GM23248 (cell line): ENCODE results near the gene TFB2M. TPM values are rescaled to one million over a fixed set of nuclear protein-coding genes. Genes with fewer than 3 reads are reported as not detected.
A peak's percentile ranks its signal among the peaks of the same experiment; 100 is the strongest.
"Not testable (repeated sequence)": the region's sequence is repeated elsewhere in the genome, so short reads cannot be mapped to it uniquely, and the experiment has no call there.

Source experiments
- DNase-seq: peaks from one replicate; pipeline ENCODE4 v3.0.0-alpha.2; 2015
- H2AFZ ChIP-seq: fragments of 200-600 bp; sonication (generic); 2 replicates; pipeline ENCODE4 v1.6.1; 2016; ENCODE audit warnings: antibody characterized with exemption
- H3F3A ChIP-seq: fragments of 200-600 bp; sonication (generic); 2 replicates; pipeline ENCODE4 v1.6.1; 2016; ENCODE audit warnings: mild to moderate bottlenecking, antibody characterized with exemption, mixed run types; ENCODE audit not compliant: insufficient read depth
- H3K27ac ChIP-seq: fragments of 200-600 bp; sonication (generic); 2 replicates; pipeline ENCODE4 v1.5.1; 2016; ENCODE audit warnings: mild to moderate bottlenecking
- H3K27me3 ChIP-seq: fragments of 200-600 bp; sonication (generic); replicated peaks from 2 replicates; pipeline ENCODE4 v1.6.1; 2016; ENCODE audit warnings: mild to moderate bottlenecking; ENCODE audit not compliant: insufficient read depth
- H3K36me3 ChIP-seq: fragments of 200-600 bp; sonication (generic); 2 replicates; pipeline ENCODE4 v1.6.1; 2016; ENCODE audit warnings: low read depth, mild to moderate bottlenecking
- H3K4me1 ChIP-seq: fragments of 200-600 bp; sonication (generic); 2 replicates; pipeline ENCODE4 v1.6.1; 2016; ENCODE audit warnings: mild to moderate bottlenecking; ENCODE audit not compliant: insufficient read depth
- H3K4me2 ChIP-seq: fragments of 200-600 bp; sonication (generic); one replicate; pipeline ENCODE4 v1.6.1; 2016; ENCODE audit warnings: mild to moderate bottlenecking; ENCODE audit not compliant: unreplicated experiment
- H3K4me3 ChIP-seq: fragments of 200-600 bp; sonication (generic); 2 replicates; pipeline ENCODE4 v1.5.1; 2016; ENCODE audit warnings: mild to moderate bottlenecking
- H3K79me2 ChIP-seq: fragments of 200-600 bp; sonication (generic); 2 replicates; pipeline ENCODE4 v1.6.1; 2016; ENCODE audit warnings: mild to moderate bottlenecking; ENCODE audit not compliant: insufficient read depth
- H3K9ac ChIP-seq: fragments of 200-600 bp; sonication (generic); 2 replicates; pipeline ENCODE4 v1.6.1; 2016; ENCODE audit warnings: mild to moderate bottlenecking
- H3K9me2 ChIP-seq: fragments of 200-600 bp; sonication (generic); 2 replicates; pipeline ENCODE4 v1.6.1; 2016; ENCODE audit warnings: mixed run types, mild to moderate bottlenecking, moderate library complexity; ENCODE audit not compliant: insufficient read depth
- H3K9me3 ChIP-seq: fragments of 200-600 bp; sonication (generic); one replicate; pipeline ENCODE4 v1.6.1; 2017; ENCODE audit warnings: low read depth
- H4K20me1 ChIP-seq: fragments of 200-600 bp; sonication (generic); 2 replicates; pipeline ENCODE4 v1.6.0; 2016; ENCODE audit not compliant: insufficient read depth
- EZH2 ChIP-seq: fragments of 200-600 bp; sonication (generic); IDR thresholded peaks from 2 replicates; pipeline ENCODE4 v1.6.1; 2018; ENCODE audit warnings: antibody characterized with exemption, mild to moderate bottlenecking; ENCODE audit not compliant: insufficient read depth, poor library complexity, severe bottlenecking
- EZH2phosphoT487 ChIP-seq: fragments of 200-600 bp; sonication (generic); IDR thresholded peaks from 2 replicates; pipeline ENCODE4 v1.6.1; 2018; ENCODE audit warnings: antibody characterized with exemption, moderate library complexity, mild to moderate bottlenecking, low read depth; ENCODE audit not compliant: insufficient read depth
- WGBS, 2 experiments: methylation state at CpG; one replicate each; pipeline ENCODE4 v1.1.6; 2015 to 2017; ENCODE audit warnings: low lambda C conversion rate in 2 of 2, low coverage in 1 of 2; ENCODE audit errors: missing lambda C conversion rate in 2 of 2; 5-methylcytosine and 5-hydroxymethylcytosine counted together
- in situ Hi-C: fragments of 300-500 bp; cut with MboI; formaldehyde crosslinking; loops from 2 replicates; pipeline ENCODE4 v1.15.0; 2020
- polyA plus RNA-seq: library from polyadenylated mRNA; unstranded; fragments of >200 nt; fragmentation: Nextera tagmentation; extraction: Ambion mirVana; gene quantifications from 2 replicates; pipeline ENCODE4 v1.2.1, GENCODE V29; 2016
- total RNA-seq: library from RNA; depleted of rRNA; stranded (reverse); fragments of >200 nt; shearing (Covaris generic); gene quantifications from 2 replicates; pipeline ENCODE4 v1.2.3, GENCODE V29; 2014

The TFB2M gene
- total and polyA plus RNA-seq, 2 experiments from 2014 or later = 20.6 to 32.0 TPM

GRCh38 chr1:246607462-246607861 is 41.4 kb upstream of the TFB2M start:
- Histone ChIP-seq H3K79me2 (peaks cover 85% of the 10 kb centered on the region), H3F3A (peaks cover 36% of the 10 kb centered on the region), H2AFZ (no peak overlapping the region), H3K36me3 (no peaks in the 10 kb centered on the region), H3K9ac (no peak overlapping the region), H3K9me2 (no peaks in the 10 kb centered on the region), H4K20me1 (no peaks in the 10 kb centered on the region), H3K9me3 (no peaks in the 10 kb centered on the region), H3K4me1 (peaks cover 24% of the 10 kb centered on the region), H3K4me2 (no peak overlapping the region), H3K27me3 (no peaks in the 10 kb centered on the region), H3K4me3 (no peak overlapping the region), H3K27ac (no peak overlapping the region)
- in situ Hi-C loops = no loop called here
- DNase-seq = no peak
- TF ChIP-seq EZH2phosphoT487 (no peak), EZH2 (no peak)
- WGBS, 2 experiments = 93 to 94% methylated on average over 18 to 19 of the region's 19 CpGs

DNA sequence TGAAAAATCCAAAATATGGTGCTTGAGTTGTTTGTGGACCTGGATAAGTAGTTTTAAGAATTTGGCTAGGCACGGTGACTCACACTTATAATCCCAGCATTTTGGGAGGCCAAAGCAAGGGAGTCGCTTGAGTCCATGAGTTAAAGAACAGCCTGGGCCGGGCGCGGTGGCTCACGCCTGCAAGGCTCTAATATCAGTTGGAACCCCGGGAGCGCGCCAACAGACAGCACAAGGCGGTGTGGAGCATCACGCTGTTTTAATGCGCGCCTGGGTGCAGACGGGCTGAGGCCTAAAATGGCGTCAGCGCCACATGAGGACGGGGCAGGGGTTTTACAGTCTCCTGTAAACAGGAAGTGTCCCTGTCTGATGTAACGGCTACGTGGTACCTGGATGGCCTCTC is 39.2 kb upstream of the TFB2M start:
- H3K4me3 ChIP-seq, H3K36me3 ChIP-seq, H3K9ac ChIP-seq, H2AFZ ChIP-seq, DNase-seq, H3K9me3 ChIP-seq, H3K27me3 ChIP-seq, H4K20me1 ChIP-seq, H3K27ac ChIP-seq, H3K4me2 ChIP-seq, in situ Hi-C loops, H3K9me2 ChIP-seq: not testable (repeated sequence)
- WGBS, 2 experiments = 98 to 99% methylated on average over 18 to 19 of the region's 19 CpGs
- H3K4me1 ChIP-seq = peaks cover 22% of the 10 kb centered on the region
- peaks cover 85% of the 10 kb centered on the region for H3K79me2 ChIP-seq
- H3F3A ChIP-seq = peaks cover 23% of the 10 kb centered on the region; the same call in 1 of the 2 replicates

- 66 to 83% methylated on average over 3 of the region's 3 CpGs for WGBS, 2 experiments
- Histone ChIP-seq H3K9me2 (no peaks in the 10 kb centered on the region), H3K4me3 (no peak overlapping the region), H3K27me3 (no peaks in the 10 kb centered on the region), H3K4me1 (peaks cover 10% of the 10 kb centered on the region), H3K79me2 (peaks cover 87% of the 10 kb centered on the region), H3K4me2 (no peak overlapping the region), H3K27ac (no peak overlapping the region), H3K36me3 (no peaks in the 10 kb centered on the region), H2AFZ (no peak overlapping the region), H4K20me1 (no peaks in the 10 kb centered on the region), H3K9ac (no peak overlapping the region), H3K9me3 (no peaks in the 10 kb centered on the region), H3F3A (peaks cover 11% of the 10 kb centered on the region)
- DNase-seq = peak; percentile 21
- in situ Hi-C loops = no loop called here
- TF ChIP-seq EZH2 (no peak), EZH2phosphoT487 (no peak)
These were observed 36.1 kb upstream of the TFB2M start for GRCh38 chr1:246602194-246602593.

GRCh38 chr1:246600579-246600978 is 34.5 kb upstream of the TFB2M start:
- H2AFZ ChIP-seq = no peak overlapping the region
- H3K9me2 ChIP-seq = no peaks in the 10 kb centered on the region
- peaks cover 8% of the 10 kb centered on the region for H3K36me3 ChIP-seq
- H3K9me3 ChIP-seq = no peaks in the 10 kb centered on the region
- H4K20me1 ChIP-seq = no peaks in the 10 kb centered on the region
- 95 to 99% methylated on average over 2 of the region's 2 CpGs for WGBS, 2 experiments
- TF ChIP-seq EZH2 = no peak
- TF ChIP-seq EZH2phosphoT487 = no peak
- peaks cover 99% of the 10 kb centered on the region for H3K79me2 ChIP-seq
- peaks cover 19% of the 10 kb centered on the region for H3F3A ChIP-seq
- DNase-seq = no peak
- no peaks in the 10 kb centered on the region for H3K27me3 ChIP-seq
- in situ Hi-C loops = no loop called here
- H3K4me2 ChIP-seq = no peak overlapping the region
- no peak overlapping the region for H3K27ac ChIP-seq
- no peak overlapping the region for H3K9ac ChIP-seq
- peaks cover 26% of the 10 kb centered on the region for H3K4me1 ChIP-seq
- H3K4me3 ChIP-seq = no peak overlapping the region

- Histone ChIP-seq H3K4me2 (no peak overlapping the region), H3K4me1 (peaks cover 39% of the 10 kb centered on the region), H3K36me3 (peaks cover 12% of the 10 kb centered on the region), H3K9me2 (no peaks in the 10 kb centered on the region), H3K27me3 (no peaks in the 10 kb centered on the region), H3K4me3 (no peak overlapping the region), H4K20me1 (no peaks in the 10 kb centered on the region), H2AFZ (no peak overlapping the region), H3F3A (peaks cover 29% of the 10 kb centered on the region), H3K9me3 (no peaks in the 10 kb centered on the region), H3K9ac (no peak overlapping the region), H3K79me2 (peaks cover 99% of the 10 kb centered on the region), H3K27ac (0 out of 2 replicates have a peak overlapping the region, but pooled peaks have one; percentile 93)
- in situ Hi-C loops = no loop called here
- 74 to 78% methylated on average over 4 of the region's 4 CpGs for WGBS, 2 experiments
- TF ChIP-seq EZH2 = no peak
- TF ChIP-seq EZH2phosphoT487 = no peak
- no peak for DNase-seq
These were observed 33.3 kb upstream of the TFB2M start for GRCh38 chr1:246599315-246599714.
